GM13977 (cell line): ENCODE data around the gene USP4.

Experiments
- DNase-seq: peaks from one replicate; pipeline ENCODE4 v3.0.0; 2012; ENCODE audit warnings: low spot score
- in situ Hi-C: fragments of 300-500 bp; cut with MboI; formaldehyde crosslinking; loops from one replicate; pipeline ENCODE4 v1.12.0; 2022; ENCODE audit warnings: low sequenced_read_pairs, low pct_unique_long_range_greater_than_20kb, mixed read lengths, inconsistent platforms; ENCODE audit not compliant: unreplicated experiment
- TF ChIP-seq, protein P1 (sequence below): IDR thresholded peaks from 2 replicates; pipeline ENCODE4 v1.5.1; 2012; ENCODE audit warnings: mild to moderate bottlenecking, control low read depth; ENCODE audit not compliant: insufficient read depth; ENCODE audit errors: extremely low read depth, missing control alignments

USP4 gene

DNA sequence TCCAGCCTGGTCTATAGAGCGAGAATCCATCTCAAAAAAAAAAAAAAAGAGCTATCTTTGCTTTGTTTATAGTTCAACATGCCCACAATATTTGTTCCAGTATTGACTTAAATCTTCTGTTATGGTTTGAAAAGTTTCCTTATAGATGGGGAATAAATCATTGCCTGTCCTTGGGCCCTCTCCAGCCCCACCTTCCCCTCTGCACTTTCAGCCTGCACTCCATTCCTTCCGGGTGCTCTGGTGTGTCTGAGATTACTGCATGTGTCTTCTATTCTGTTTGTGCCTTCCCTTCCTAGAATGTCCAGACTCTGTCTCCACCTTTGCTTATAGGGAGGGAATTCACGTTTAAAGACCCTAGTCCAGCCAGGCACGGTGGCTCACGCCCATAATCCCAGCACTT, 43.5 kb upstream of the USP4 start:
- DNase-seq, result no peak
- TF ChIP-seq, protein P1, sequence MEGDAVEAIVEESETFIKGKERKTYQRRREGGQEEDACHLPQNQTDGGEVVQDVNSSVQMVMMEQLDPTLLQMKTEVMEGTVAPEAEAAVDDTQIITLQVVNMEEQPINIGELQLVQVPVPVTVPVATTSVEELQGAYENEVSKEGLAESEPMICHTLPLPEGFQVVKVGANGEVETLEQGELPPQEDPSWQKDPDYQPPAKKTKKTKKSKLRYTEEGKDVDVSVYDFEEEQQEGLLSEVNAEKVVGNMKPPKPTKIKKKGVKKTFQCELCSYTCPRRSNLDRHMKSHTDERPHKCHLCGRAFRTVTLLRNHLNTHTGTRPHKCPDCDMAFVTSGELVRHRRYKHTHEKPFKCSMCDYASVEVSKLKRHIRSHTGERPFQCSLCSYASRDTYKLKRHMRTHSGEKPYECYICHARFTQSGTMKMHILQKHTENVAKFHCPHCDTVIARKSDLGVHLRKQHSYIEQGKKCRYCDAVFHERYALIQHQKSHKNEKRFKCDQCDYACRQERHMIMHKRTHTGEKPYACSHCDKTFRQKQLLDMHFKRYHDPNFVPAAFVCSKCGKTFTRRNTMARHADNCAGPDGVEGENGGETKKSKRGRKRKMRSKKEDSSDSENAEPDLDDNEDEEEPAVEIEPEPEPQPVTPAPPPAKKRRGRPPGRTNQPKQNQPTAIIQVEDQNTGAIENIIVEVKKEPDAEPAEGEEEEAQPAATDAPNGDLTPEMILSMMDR, result no peak
- in situ Hi-C loops, result no loop called here

DNA sequence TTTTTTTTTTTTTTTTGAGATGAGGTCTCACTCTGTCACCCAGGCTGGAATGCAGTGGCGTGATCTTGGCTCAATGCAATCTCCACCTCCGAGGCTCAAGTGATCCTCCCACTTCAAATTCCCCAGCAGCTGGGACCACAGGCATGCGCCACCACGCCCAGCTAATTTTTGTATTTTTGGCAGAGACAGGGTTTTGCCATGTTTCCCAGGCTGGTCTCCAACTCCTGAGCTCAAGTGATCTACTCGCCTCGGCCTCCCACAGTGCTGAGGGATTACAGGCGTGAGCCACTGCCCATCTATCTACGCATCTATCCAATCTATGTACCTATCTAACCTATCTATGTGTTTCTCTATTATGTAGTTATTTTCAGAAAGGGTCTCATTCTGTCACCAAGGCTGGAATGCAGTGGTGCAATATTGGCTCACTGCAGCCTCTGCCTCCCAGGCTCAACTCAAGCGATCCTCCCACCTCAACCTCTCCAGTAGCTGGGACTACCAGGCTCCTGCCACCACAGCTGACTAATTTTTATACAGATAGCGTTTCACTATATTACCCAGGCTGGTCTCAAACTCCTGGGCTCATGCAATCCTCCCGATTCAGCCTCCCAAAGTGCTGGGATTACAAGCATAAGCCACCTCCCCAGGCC, 38.5 kb upstream of the USP4 start:
- TF ChIP-seq, protein P1, result no peak
- DNase-seq, result no peak
- in situ Hi-C loops, result no loop called here

DNA sequence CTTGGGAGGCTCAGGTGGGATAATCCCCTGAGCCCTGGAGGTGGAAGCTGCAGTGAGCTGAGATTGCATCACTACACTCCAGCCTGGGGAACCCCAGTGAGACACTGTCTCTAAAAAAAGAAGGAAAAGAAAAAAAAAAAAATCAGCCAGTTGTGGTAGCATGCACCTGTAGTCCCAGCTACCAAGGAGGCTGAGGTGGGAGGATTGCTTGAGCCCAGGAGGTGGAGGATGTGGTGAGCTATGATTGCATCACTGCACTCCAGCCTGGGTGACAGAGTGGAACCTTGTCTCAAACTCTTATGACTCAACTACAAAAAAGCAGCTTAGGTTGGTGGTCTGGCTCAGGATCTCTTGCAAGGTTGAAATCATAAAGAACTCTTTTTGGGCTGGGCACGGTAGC, 37.6 kb upstream of the USP4 start:
- TF ChIP-seq, protein P1, result no peak
- DNase-seq, result peak; percentile 42
- in situ Hi-C loops, result no loop called here

DNA sequence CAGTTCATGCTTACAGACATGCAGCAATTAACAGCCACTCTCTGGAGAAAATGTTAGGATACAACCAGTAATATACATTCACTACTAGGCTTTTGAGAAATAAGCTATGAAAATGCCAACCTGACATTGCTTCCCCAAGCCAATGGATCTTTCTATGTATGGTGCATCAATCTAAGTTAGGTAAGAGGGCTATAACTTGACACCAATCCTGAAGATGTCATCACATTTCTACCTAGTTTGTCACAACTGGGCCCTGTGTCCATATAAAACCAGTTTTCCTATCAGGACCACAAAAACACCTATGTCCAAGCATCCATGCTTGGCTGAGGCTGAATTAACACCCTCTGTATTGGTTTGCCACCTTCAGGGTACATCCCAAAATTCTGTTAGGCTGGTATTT, 32.1 kb upstream of the USP4 start:
- in situ Hi-C loops, result no loop called here
- DNase-seq, result no peak
- TF ChIP-seq, protein P1, result no peak

DNA sequence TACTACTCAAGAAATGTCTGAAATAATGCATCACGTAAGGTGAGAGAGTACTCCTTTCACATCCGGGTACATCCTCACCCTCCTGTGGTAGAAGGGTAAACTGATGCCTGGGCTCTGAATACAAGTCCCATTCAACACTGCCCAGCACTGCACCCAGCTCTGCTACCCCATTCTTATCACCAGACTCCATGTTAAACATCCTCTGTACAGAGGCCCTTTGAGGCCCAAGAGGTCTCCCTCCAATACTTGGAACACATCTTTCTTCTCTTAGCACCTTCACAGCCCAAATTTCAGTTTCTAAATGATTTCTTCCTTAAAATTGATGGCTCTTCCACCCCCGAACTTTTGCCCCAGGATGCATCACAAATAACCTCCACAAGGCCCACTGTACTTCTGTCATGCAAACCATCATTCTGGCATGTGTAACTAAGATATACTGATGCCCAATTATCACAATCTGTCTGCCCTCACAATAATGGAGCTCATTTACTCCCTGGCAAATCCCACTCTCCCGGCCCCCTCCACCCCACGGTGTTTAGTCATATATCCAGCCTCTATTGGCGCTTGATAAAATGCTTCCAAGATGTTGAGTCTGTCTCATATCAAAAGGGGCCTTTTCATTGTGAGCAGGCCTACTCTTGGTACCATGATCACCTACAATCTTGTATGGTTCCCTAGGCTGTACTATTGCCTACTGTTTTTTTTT, 30.9 kb upstream of the USP4 start:
- in situ Hi-C loops, result no loop called here
- TF ChIP-seq, protein P1, result no peak
- DNase-seq, result no peak

DNA sequence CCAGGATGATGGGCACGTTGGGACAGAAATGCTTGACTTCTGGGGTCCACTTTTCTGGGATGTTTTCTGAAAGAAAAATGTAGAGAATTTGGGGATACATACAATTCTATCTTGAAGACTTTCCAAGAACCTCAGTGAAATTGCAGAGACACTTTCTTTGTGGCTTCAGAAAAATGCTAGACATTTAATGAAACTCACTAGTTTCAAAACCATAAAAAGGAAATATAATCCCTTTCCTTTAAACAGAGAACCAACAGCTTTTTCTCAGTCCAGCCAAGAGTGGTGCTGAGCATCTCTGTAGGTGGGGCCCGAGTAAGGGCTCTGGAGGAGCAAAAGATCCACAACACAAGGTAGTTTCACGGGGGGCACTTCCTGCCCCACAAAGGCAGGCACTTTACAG, 22.7 kb upstream of the USP4 start:
- TF ChIP-seq, protein P1, result no peak

More for the DNA sequence above, 22.7 kb upstream of the USP4 start:
- in situ Hi-C loops, result no loop called here
- no peak for DNase-seq
